Esophagus squamous epithelium (tissue), 5 donors: Measurements from ENCODE around the gene SURF1. TPM values are rescaled to one million over a fixed set of nuclear protein-coding genes. Genes with fewer than 3 reads are reported as not detected.

ENCODE experiments used
- DNase-seq: peaks from one replicate; lab custom pipeline; 2025; lab: John Stamatoyannopoulos, UW
- H3K27ac ChIP-seq, 4 donors: fragments of 200-600 bp; sonication (generic); one replicate each; pipeline ENCODE4 v1.5.1; 2016 to 2019; ENCODE audit warnings: mild to moderate bottlenecking in 1 of 4
- H3K27me3 ChIP-seq, 4 donors: fragments of 200-600 bp; sonication (generic); 1 replicate in 3 of 4; 2 replicates in 1 of 4; pipeline versions ENCODE4 v1.5.1 to v1.6.0; 2017 to 2021; ENCODE audit warnings: antibody characterized with exemption in 1 of 4
- H3K36me3 ChIP-seq, 3 donors: fragments of 200-600 bp; sonication (generic); one replicate each; pipeline ENCODE4 v1.5.1; 2016 to 2019
- H3K4me1 ChIP-seq, 3 donors: fragments of 200-600 bp; sonication (generic); one replicate each; pipeline ENCODE4 v1.5.1; 2017 to 2019
- H3K4me3 ChIP-seq, 4 donors: fragments of 200-600 bp; sonication (generic); 1 replicate in 3 of 4; 2 replicates in 1 of 4; pipeline ENCODE4 v1.5.1; 2016 to 2019; ENCODE audit warnings: mild to moderate bottlenecking in 2 of 4, moderate library complexity in 1 of 4
- H3K9me3 ChIP-seq, 3 donors: fragments of 200-600 bp; sonication (generic); one replicate each; pipeline ENCODE4 v1.5.1; 2016 to 2019
- POLR2A ChIP-seq, 4 donors: fragments of 450-650 bp; IDR thresholded peaks; one replicate each; pipeline ENCODE4 v1.6.1; 2017; ENCODE audit warnings: antibody characterized with exemption in 4 of 4, mild to moderate bottlenecking in 4 of 4, moderate library complexity in 3 of 4
- WGBS, 2 donors: methylation state at CpG; one replicate each; pipeline ENCODE4 v1.1.5; 2018; 5-methylcytosine and 5-hydroxymethylcytosine counted together
- intact Hi-C: fragments of 100-400 bp; cut with DNase I; formaldehyde crosslinking; loops from one replicate; pipeline ENCODE4 v1.15.0; 2022
- total RNA-seq, 4 donors: library from RNA; depleted of rRNA; stranded (reverse); fragments of >200 nt; gene quantifications; one replicate each; pipeline ENCODE4 v1.1.0, GENCODE V29; 2016
- TF ChIP-seq, protein P1 (sequence below), 6 experiments: fragments of 450-650 bp in 4 of 6; fragments of 200-600 bp in 2 of 6; sonication (generic) in 2 of 6; IDR thresholded peaks; one replicate each; pipeline ENCODE4 v1.5.1; 2016 to 2019; ENCODE audit warnings: antibody characterized with exemption in 6 of 6, mild to moderate bottlenecking in 4 of 6, moderate library complexity in 4 of 6
- donor health status: DM: yes; HTN: yes; CAD: no.

Gene SURF1
- total RNA-seq, 4 donors from 2014 or later: 18.2 to 44.7 (median 32.0) TPM

DNA sequence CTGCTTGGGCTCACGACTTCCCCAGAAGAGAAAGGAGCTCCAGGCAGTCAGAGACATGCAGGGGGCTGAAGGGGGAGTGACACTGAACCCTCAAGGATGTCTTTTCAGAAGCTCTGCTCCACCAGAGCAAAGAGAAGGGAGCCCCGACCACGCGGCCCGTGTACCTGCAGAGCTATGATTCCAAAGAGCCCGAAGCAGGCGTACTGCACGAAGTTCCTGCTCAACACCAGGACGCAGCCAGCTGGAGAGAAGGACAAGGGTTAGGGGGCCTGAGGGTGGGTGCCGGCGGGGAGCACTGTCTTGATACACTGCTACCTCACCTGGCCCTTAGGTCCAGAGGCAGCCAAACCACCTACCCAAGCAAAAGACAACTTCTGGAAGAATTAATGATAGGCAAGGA lies 10.1 kb upstream of the SURF1 start:
- 90% methylated on average over 2 of the region's 11 CpGs; no CpG with 5 or more reads in 1 of the 2 donors for WGBS, 2 donors
- intact Hi-C loops: no loop called here
- H3K4me1 ChIP-seq: peaks cover 48 to 100% (median 70%) of the 10 kb centered on the region in 3 donors

DNA sequence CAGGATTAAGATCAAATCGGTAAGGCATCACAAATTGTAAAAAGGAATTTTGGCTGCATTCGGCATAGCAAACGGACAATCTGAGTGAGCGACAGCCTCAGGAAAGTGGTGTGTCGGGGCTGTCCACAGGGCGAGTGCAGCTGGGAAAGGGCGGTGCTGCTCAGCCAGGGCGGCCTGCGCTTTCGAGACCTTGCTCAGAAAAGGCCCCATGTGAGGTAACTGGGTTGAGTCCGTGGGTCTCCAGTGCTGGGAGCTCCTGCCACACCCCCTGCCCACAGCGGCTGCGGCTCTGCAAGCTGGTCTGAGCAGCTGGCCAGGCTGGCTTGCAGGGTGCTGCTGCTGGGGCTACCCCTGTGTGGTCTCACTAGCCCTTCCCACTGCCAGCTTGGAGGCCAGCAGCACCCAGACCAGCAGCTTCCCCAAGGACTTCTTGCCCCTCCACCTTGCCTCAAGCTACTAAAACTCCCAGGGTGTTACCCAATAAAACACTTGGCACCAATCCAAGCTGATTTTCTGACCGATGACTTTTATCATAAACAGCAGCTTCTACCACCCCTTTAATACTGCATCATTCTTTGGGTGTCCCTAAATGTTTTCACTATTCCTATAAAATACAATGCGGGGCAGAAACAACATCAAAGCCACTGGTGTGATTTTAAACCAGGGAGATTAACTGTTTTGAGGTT lies 6.2 kb upstream of the SURF1 start:
- WGBS, 2 donors: 53 to 58% methylated on average over 12 to 13 of the region's 15 CpGs
- H3K27ac ChIP-seq: peak overlapping the region in 3 of 4 donors; percentile 57 to 78 (median 74)
- H3K36me3 ChIP-seq: peaks cover 29 to 91% (median 35%) of the 10 kb centered on the region in 3 donors
- no peak overlapping the region for H3K4me3 ChIP-seq
- peaks cover 27 to 90% (median 38%) of the 10 kb centered on the region in 3 donors for H3K4me1 ChIP-seq
- TF ChIP-seq, protein P1, sequence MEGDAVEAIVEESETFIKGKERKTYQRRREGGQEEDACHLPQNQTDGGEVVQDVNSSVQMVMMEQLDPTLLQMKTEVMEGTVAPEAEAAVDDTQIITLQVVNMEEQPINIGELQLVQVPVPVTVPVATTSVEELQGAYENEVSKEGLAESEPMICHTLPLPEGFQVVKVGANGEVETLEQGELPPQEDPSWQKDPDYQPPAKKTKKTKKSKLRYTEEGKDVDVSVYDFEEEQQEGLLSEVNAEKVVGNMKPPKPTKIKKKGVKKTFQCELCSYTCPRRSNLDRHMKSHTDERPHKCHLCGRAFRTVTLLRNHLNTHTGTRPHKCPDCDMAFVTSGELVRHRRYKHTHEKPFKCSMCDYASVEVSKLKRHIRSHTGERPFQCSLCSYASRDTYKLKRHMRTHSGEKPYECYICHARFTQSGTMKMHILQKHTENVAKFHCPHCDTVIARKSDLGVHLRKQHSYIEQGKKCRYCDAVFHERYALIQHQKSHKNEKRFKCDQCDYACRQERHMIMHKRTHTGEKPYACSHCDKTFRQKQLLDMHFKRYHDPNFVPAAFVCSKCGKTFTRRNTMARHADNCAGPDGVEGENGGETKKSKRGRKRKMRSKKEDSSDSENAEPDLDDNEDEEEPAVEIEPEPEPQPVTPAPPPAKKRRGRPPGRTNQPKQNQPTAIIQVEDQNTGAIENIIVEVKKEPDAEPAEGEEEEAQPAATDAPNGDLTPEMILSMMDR (IDR thresholded peaks at IDR 0.05): no peak
- TF ChIP-seq POLR2A (IDR thresholded peaks at IDR 0.05): no peak
- no peaks in the 10 kb centered on the region for H3K9me3 ChIP-seq
- intact Hi-C loops: no loop called here
- H3K27me3 ChIP-seq: no peaks in the 10 kb centered on the region
- no peak for DNase-seq

More for the DNA sequence above, 10.1 kb upstream of the SURF1 start:
- Histone ChIP-seq H3K4me3 (no peak overlapping the region), H3K27ac (peak overlapping the region in 1 of 4 donors; percentile 22), H3K36me3 (peaks cover 21 to 81% (median 29%) of the 10 kb centered on the region in 3 donors), H3K27me3 (no peaks in the 10 kb centered on the region), H3K9me3 (no peaks in the 10 kb centered on the region)
- TF ChIP-seq, protein P1 (IDR thresholded peaks at IDR 0.05): no peak
- no peak for TF ChIP-seq POLR2A (IDR thresholded peaks at IDR 0.05)
- no peak for DNase-seq

DNA sequence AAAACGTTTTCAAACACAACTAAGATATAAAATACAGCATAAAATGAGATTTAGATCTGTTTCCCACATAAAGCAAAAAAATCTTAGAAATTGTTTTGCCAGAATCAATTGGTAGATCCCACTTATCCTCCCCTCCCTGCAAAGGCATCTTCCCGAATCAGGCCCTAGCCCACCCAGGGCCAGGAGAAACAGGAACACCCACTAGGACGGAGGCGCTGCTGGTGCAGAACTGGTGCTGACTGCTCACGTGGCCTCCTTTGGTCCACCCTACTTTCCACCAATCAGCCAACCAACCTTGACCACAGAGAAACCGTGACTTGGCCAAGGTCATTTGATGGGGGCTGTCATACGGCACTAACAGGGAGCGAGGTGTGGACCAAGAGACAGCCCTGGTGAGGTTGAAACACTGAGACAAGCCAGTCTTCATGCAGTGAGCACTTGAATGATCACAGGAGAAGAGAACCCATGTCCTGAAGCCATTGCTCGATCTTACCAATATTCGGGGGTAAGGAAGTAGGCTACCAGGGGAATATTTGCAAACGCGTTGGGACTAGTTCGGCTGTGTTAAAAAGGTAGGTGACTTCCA lies 5.3 kb upstream of the SURF1 start:
- Histone ChIP-seq H3K27ac (peak overlapping the region in 2 of 4 donors; percentile 2 to 74), H3K27me3 (no peaks in the 10 kb centered on the region), H3K4me1 (peaks cover 34 to 90% (median 44%) of the 10 kb centered on the region in 3 donors), H3K4me3 (no peak overlapping the region), H3K36me3 (peaks cover 21 to 82% (median 26%) of the 10 kb centered on the region in 3 donors), H3K9me3 (no peaks in the 10 kb centered on the region)
- no peak for DNase-seq
- intact Hi-C loops: no loop called here
- TF ChIP-seq POLR2A (IDR thresholded peaks at IDR 0.05): no peak
- TF ChIP-seq, protein P1 (IDR thresholded peaks at IDR 0.05): no peak
- 28 to 45% methylated on average over 7 to 13 of the region's 13 CpGs for WGBS, 2 donors

DNA sequence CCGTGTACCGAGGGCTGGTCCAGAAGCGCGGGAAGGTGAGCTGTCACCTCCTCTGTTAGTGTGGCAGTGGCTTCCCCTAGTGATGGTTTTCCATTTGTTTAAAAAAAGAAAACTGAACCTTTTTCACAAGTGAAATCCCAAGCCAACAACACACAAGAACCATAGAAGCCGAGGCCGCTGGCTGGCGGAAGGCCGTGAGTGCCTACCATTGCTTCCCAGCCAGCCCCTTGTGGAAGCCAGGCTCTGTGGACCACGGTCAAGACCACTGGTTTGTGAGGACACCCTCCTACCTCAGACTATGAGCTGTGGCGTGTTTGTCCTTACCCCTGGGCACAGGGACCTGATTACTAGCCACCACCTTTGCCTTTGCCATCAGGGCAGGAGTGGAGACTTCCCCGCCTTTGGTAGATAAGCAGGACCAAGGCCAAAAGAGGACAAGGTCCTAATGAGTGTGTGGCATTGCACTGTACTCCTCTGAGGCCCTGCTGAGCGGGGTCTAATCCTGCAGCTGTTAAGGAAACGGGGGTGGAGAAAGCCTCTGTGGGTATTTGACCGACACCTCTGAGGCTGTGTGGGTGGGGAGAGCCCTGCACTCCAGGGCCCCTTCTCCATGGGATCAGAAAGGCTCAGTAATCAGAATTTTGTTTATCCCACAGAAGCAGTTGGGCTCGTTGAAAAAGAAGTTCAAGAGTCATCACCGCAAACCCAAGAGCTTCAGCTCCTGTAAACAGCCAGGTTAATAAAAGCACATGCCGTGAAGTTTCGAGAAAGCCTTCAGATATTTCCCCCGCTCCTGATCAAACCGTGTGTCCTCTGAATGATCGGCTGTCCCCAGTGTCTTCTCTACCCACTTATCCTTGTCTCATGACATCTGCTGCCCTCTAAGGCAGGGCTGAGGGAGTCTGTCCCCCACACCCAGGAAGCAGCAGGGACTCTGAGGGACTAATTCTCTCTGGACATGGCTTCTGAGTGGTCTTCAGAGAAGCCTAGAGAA lies 4.4 kb upstream of the SURF1 start:
- WGBS, 2 donors: 84 to 87% methylated on average over 15 to 18 of the region's 21 CpGs
- H3K27ac ChIP-seq: peak overlapping the region in 1 of 4 donors; percentile 74
- H3K36me3 ChIP-seq: peaks cover 14 to 73% (median 18%) of the 10 kb centered on the region in 3 donors

More for the DNA sequence above, 4.4 kb upstream of the SURF1 start:
- DNase-seq: no peak
- no peaks in the 10 kb centered on the region for H3K9me3 ChIP-seq
- no peak overlapping the region for H3K4me3 ChIP-seq
- H3K27me3 ChIP-seq: no peaks in the 10 kb centered on the region
- intact Hi-C loops: no loop called here
- peaks cover 33 to 85% (median 46%) of the 10 kb centered on the region in 3 donors for H3K4me1 ChIP-seq
- TF ChIP-seq, protein P1 (IDR thresholded peaks at IDR 0.05): no peak
- no peak for TF ChIP-seq POLR2A (IDR thresholded peaks at IDR 0.05)
